ENCODE measurements around the gene FFAR2. TPM values are rescaled to one million over a fixed set of nuclear protein-coding genes. Genes with fewer than 3 reads are reported as not detected.

Gene FFAR2
- total and polyA plus RNA-seq, 2 donors (not counting 1 experiment from before 2014, with no cell fraction given), result not detected

- TF ChIP-seq EZH2 (IDR thresholded peaks at IDR 0.05; ENCODE audit: low read length, missing control alignments) (no peak), CTCF (conservative IDR thresholded peaks at IDR 0.05 in 1 of 2, IDR thresholded peaks at IDR 0.05 in 1 of 2; ENCODE audit: low read depth in 1 of 2, low read length in 2 of 2) (no peak)
- H3K27me3 ChIP-seq (ENCODE audit: control insufficient read depth, insufficient read depth, low read length), result no peaks in the 10 kb centered on the region
- no peak overlapping the region for H3K27ac ChIP-seq (ENCODE audit: insufficient read depth, low read length)
Observed at GRCh38 chr19:35425682-35426081, 22.4 kb upstream of the FFAR2 start.

GRCh38 chr19:35427187-35427586 is 20.9 kb upstream of the FFAR2 start:
- Histone ChIP-seq H3K4me2 (ENCODE audit: extremely low read depth, insufficient read depth, low read length) (no peak overlapping the region), H3K9ac (ENCODE audit: insufficient read depth, low read length) (no peak overlapping the region), H4K20me1 (ENCODE audit: control insufficient read depth, extremely low read depth, insufficient read depth, low read length) (no peaks in the 10 kb centered on the region), H3K4me3 (replicated peaks in 1 of 4; ENCODE audit: control extremely low read depth in 1 of 4, insufficient read depth in 1 of 4, low read depth in 3 of 4, low read length in 4 of 4) (no peak overlapping the region), H3K36me3 (ENCODE audit: control insufficient read depth, insufficient read depth, low read length) (no peaks in the 10 kb centered on the region), H3K4me1 (ENCODE audit: control insufficient read depth, extremely low read depth, insufficient read depth, low read length) (no peaks in the 10 kb centered on the region), H2AFZ (ENCODE audit: low read length) (no peak overlapping the region), H3K79me2 (ENCODE audit: control insufficient read depth, insufficient read depth, low read length) (no peaks in the 10 kb centered on the region), H3K27ac (ENCODE audit: insufficient read depth, low read length) (no peak overlapping the region), H3K27me3 (ENCODE audit: control insufficient read depth, insufficient read depth, low read length) (no peaks in the 10 kb centered on the region), H3K9me3 (ENCODE audit: control insufficient read depth, insufficient read depth, low read depth, low read length) (no peaks in the 10 kb centered on the region)
- DNase-seq (ENCODE audit: low read depth in 2 of 2), result no peak
- TF ChIP-seq EZH2 (IDR thresholded peaks at IDR 0.05; ENCODE audit: low read length, missing control alignments) (no peak), CTCF (conservative IDR thresholded peaks at IDR 0.05 in 1 of 2, IDR thresholded peaks at IDR 0.05 in 1 of 2; ENCODE audit: low read depth in 1 of 2, low read length in 2 of 2) (no peak)

More at GRCh38 chr19:35425682-35426081, 22.4 kb upstream of the FFAR2 start:
- no peak overlapping the region for H2AFZ ChIP-seq (ENCODE audit: low read length)
- H3K4me1 ChIP-seq (ENCODE audit: control insufficient read depth, extremely low read depth, insufficient read depth, low read length), result no peaks in the 10 kb centered on the region
- H3K79me2 ChIP-seq (ENCODE audit: control insufficient read depth, insufficient read depth, low read length), result no peaks in the 10 kb centered on the region
- no peak overlapping the region for H3K4me2 ChIP-seq (ENCODE audit: extremely low read depth, insufficient read depth, low read length)
- H3K9me3 ChIP-seq (ENCODE audit: control insufficient read depth, insufficient read depth, low read depth, low read length), result no peaks in the 10 kb centered on the region
- no peaks in the 10 kb centered on the region for H4K20me1 ChIP-seq (ENCODE audit: control insufficient read depth, extremely low read depth, insufficient read depth, low read length)
- H3K4me3 ChIP-seq (replicated peaks in 1 of 4; ENCODE audit: control extremely low read depth in 1 of 4, insufficient read depth in 1 of 4, low read depth in 3 of 4, low read length in 4 of 4), result no peak overlapping the region
- no peak for DNase-seq (ENCODE audit: low read depth in 2 of 2)
- no peak overlapping the region for H3K9ac ChIP-seq (ENCODE audit: insufficient read depth, low read length)
- H3K36me3 ChIP-seq (ENCODE audit: control insufficient read depth, insufficient read depth, low read length), result no peaks in the 10 kb centered on the region

- Histone ChIP-seq H3K4me1 (ENCODE audit: control insufficient read depth, extremely low read depth, insufficient read depth, low read length) (no peaks in the 10 kb centered on the region), H3K79me2 (ENCODE audit: control insufficient read depth, insufficient read depth, low read length) (no peaks in the 10 kb centered on the region), H4K20me1 (ENCODE audit: control insufficient read depth, extremely low read depth, insufficient read depth, low read length) (no peaks in the 10 kb centered on the region), H3K36me3 (ENCODE audit: control insufficient read depth, insufficient read depth, low read length) (no peaks in the 10 kb centered on the region), H3K9me3 (ENCODE audit: control insufficient read depth, insufficient read depth, low read depth, low read length) (no peaks in the 10 kb centered on the region), H3K27ac (ENCODE audit: insufficient read depth, low read length) (no peak overlapping the region), H3K4me2 (ENCODE audit: extremely low read depth, insufficient read depth, low read length) (no peak overlapping the region), H3K9ac (ENCODE audit: insufficient read depth, low read length) (no peak overlapping the region), H3K4me3 (replicated peaks in 1 of 4; ENCODE audit: control extremely low read depth in 1 of 4, insufficient read depth in 1 of 4, low read depth in 3 of 4, low read length in 4 of 4) (no peak overlapping the region), H3K27me3 (ENCODE audit: control insufficient read depth, insufficient read depth, low read length) (no peaks in the 10 kb centered on the region), H2AFZ (ENCODE audit: low read length) (no peak overlapping the region)
- TF ChIP-seq CTCF (conservative IDR thresholded peaks at IDR 0.05 in 1 of 2, IDR thresholded peaks at IDR 0.05 in 1 of 2; ENCODE audit: low read depth in 1 of 2, low read length in 2 of 2), result no peak
- no peak for TF ChIP-seq EZH2 (IDR thresholded peaks at IDR 0.05; ENCODE audit: low read length, missing control alignments)
- peak in 1 of 2 donors; percentile 8 for DNase-seq (ENCODE audit: low read depth in 2 of 2)
Observed at GRCh38 chr19:35429698-35430408, 18.2 kb upstream of the FFAR2 start.
